K562 treated with DMSO at 1 percent for 12 hours (cell line): ENCODE data around the gene PPFIA4. TPM values are rescaled to one million over a fixed set of nuclear protein-coding genes. Genes with fewer than 3 reads are reported as not detected.

ENCODE experiments used
- total RNA-seq: library from RNA; unstranded; fragments of 300-600 nt; gene quantifications from 2 replicates; pipeline ENCODE4 v1.2.3, GENCODE V29; 2022; ENCODE audit not compliant: insufficient read depth

PPFIA4 gene
- 1.3 and 1.6 TPM in 2 replicates for total RNA-seq

GRCh38 chr1:203026031-203026665 lies at the start of gene PPFIA4:
Gene PPFIA4 (plus strand): TSS chr1:203026491. CDS start chr1:203039009, 12,518 bp downstream.

GRCh38 chr1:203006948-203007871 lies 19.1 kb upstream of the PPFIA4 start, which contains the start of gene TMEM183A:
Gene TMEM183A (plus strand): TSS chr1:203007374. CDS start chr1:203007466, 92 bp downstream.

GRCh38 chr1:203085528-203086406 lies 59.5 kb downstream of the PPFIA4 start, which contains the start of gene MYOG:
Gene MYOG (minus strand): TSS chr1:203086012. CDS start chr1:203085961, 51 bp downstream.

GRCh38 chr1:203127666-203128430 lies 101.6 kb downstream of the PPFIA4 start, which contains the start of gene ADORA1:
Gene ADORA1 (plus strand): TSS chr1:203127726. CDS start chr1:203128842, 1,116 bp downstream.

Other genes starting within 250 kb of the PPFIA4 start
- 15.5 and 41.4 TPM in 2 replicates for gene KDM5B, start 218.1 kb upstream of the PPFIA4 start, total RNA-seq
- gene PCAT6, start 215.5 kb upstream of the PPFIA4 start, total RNA-seq, result not detected in 2 replicates
- 18.2 and 27.8 TPM in 2 replicates for gene RABIF, start 137.3 kb upstream of the PPFIA4 start, total RNA-seq
- gene KLHL12, start 99.3 kb upstream of the PPFIA4 start, total RNA-seq, result 11.6 and 27.5 TPM in 2 replicates
- gene ADIPOR1, start 68.2 kb upstream of the PPFIA4 start, total RNA-seq, result 90.9 and 140 TPM in 2 replicates
- 40.4 and 54.3 TPM in 2 replicates for gene CYB5R1, start 59.2 kb upstream of the PPFIA4 start, total RNA-seq
- gene TMEM183A, start 19.1 kb upstream of the PPFIA4 start, total RNA-seq, result 45.4 and 87.6 TPM in 2 replicates
- not detected in 2 replicates for gene MYOG, start 59.5 kb downstream of the PPFIA4 start, total RNA-seq
- gene ADORA1, start 101.2 kb downstream of the PPFIA4 start, total RNA-seq, result not detected in 2 replicates
- not detected in 2 replicates for gene MYBPH, start 149.3 kb downstream of the PPFIA4 start, total RNA-seq
- not detected in 2 replicates for gene CHI3L1, start 160.2 kb downstream of the PPFIA4 start, total RNA-seq
- not detected in 2 replicates for gene CHIT1, start 203.2 kb downstream of the PPFIA4 start, total RNA-seq